Fibroblast of the aortic adventitia (primary cell): ENCODE data around the gene AFTPH. TPM values are rescaled to one million over a fixed set of nuclear protein-coding genes. Genes with fewer than 3 reads are reported as not detected.

Source experiments
- DNase-seq: peaks from one replicate; pipeline ENCODE4 v3.0.0-alpha.2; 2010; ENCODE audit warnings: low read depth
- H3K4me3 ChIP-seq: 2 replicates; pipeline ENCODE4 v1.5.1; 2011; ENCODE audit warnings: low read depth, mild to moderate bottlenecking, control low read depth, low read length, moderate library complexity
- small RNA-seq: library from RNA; depleted of rRNA; stranded (forward); fragments of <200 nt; gene quantifications from one replicate; pipeline ENCODE3, GENCODE V24; 2012
- total RNA-seq: library from RNA; depleted of rRNA; stranded (reverse); fragments of >200 nt; gene quantifications from 2 replicates; pipeline ENCODE4 v1.2.3, GENCODE V29; 2012; ENCODE audit warnings: low replicate concordance
- TF ChIP-seq, protein P1 (sequence below): IDR thresholded peaks from 2 replicates; pipeline ENCODE4 v1.5.1; 2011; ENCODE audit warnings: mild to moderate bottlenecking, low read length, control low read depth, inconsistent platforms; ENCODE audit not compliant: insufficient read depth

The AFTPH gene
- total RNA-seq, 1 donor: 23.6 TPM

DNA sequence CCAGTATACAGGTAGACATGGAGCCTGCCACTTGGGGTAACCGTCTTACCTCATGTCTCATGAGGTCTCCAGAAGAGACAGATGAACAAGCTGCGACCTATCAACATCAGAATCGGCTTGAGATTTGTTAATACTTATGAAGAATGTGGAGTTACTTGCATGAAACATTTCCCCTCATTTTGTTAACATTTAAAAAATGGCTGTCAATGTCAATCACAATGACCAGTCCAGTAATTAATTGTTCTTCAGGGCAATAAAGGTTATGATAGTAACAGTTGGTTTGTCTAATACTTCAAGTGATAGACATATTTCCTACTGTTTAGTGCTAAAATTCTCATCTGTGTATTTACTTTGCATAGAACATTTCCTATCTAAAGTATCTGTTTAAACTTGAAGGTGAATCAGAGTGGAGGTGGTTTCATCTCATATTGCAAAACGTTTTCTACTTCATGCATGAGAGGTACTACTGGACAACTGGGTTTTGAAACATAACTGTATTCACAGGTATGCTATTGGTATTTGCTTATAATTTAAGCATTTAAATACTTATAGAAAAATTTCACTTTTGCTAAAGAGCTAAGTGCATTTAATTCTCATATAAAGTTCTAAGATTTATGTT, 114.5 kb downstream of the AFTPH start:
- TF ChIP-seq, protein P1, sequence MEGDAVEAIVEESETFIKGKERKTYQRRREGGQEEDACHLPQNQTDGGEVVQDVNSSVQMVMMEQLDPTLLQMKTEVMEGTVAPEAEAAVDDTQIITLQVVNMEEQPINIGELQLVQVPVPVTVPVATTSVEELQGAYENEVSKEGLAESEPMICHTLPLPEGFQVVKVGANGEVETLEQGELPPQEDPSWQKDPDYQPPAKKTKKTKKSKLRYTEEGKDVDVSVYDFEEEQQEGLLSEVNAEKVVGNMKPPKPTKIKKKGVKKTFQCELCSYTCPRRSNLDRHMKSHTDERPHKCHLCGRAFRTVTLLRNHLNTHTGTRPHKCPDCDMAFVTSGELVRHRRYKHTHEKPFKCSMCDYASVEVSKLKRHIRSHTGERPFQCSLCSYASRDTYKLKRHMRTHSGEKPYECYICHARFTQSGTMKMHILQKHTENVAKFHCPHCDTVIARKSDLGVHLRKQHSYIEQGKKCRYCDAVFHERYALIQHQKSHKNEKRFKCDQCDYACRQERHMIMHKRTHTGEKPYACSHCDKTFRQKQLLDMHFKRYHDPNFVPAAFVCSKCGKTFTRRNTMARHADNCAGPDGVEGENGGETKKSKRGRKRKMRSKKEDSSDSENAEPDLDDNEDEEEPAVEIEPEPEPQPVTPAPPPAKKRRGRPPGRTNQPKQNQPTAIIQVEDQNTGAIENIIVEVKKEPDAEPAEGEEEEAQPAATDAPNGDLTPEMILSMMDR: no peak
- H3K4me3 ChIP-seq: no peak overlapping the region
- no peak for DNase-seq

DNA sequence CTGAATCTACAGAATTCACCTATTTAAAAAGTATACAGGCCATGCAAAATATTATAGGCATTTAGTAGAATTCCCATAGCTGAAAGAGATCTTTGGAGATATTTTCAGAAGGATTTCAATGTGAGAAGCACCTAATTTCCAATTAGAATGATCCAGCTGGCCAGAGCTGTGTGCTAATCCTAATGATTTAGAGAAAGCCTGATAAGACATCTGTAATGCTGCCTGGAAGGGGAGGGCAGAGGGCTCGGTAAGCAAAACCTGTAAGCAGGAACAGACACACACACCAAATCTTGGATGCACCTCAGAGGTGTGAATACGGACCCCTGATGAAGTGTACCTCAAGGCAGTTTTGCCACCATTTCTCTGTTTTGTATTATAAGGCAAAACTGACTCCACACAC, 115.6 kb downstream of the AFTPH start:
- H3K4me3 ChIP-seq: no peak overlapping the region
- TF ChIP-seq, protein P1: no peak
- no peak for DNase-seq

- no peak overlapping the region for H3K4me3 ChIP-seq
- DNase-seq: no peak
- TF ChIP-seq, protein P1: no peak
Observed at GRCh38 chr2:64640153-64641044, 116.3 kb downstream of the AFTPH start.

DNA sequence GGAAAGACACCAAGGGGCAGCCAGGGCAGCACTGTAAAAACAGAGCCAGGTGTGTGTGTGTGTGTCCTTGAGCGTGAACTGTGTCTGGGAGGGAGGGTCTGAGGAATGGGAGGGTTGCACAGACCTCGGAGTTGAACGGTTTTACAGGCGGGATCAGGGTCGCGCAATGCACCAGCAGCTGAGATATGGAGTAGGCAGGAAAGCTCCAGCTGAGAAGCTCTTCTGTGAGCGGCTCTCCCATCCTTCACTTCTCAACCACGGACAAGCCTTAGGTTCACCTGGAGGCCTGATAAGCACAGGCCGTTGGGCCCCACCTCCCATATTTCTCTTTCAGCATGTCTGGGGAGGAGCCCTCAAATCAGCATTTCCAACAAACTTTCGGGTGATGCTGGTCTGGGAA, 117.5 kb downstream of the AFTPH start:
- DNase-seq: no peak
- TF ChIP-seq, protein P1: no peak
- no peak overlapping the region for H3K4me3 ChIP-seq

Small RNAs within 50 kb of the gene (small RNA-seq; reads per million reads assigned to genes)
- gene RNU6-100P: not detected

Other genes with a start within 250 kb of the AFTPH start
- gene LGALSL, start 70.2 kb upstream of the AFTPH start, total RNA-seq: 5.0 and 11.0 TPM in 2 replicates
- gene SERTAD2, start 129.6 kb downstream of the AFTPH start, total RNA-seq: 19.1 and 34.4 TPM in 2 replicates